Liver (tissue), 9 donors: Measurements from ENCODE around the gene LGALS9. TPM values are rescaled to one million over a fixed set of nuclear protein-coding genes. Genes with fewer than 3 reads are reported as not detected.

Source experiments
- DNase-seq: peaks from one replicate; pipeline ENCODE4 v3.0.0-alpha.2; 2017; ENCODE audit warnings: low spot score
- H3K27ac ChIP-seq, 2 donors: one replicate each; pipeline ENCODE4 v1.7.0; 2013; ENCODE audit warnings: inconsistent platforms in 2 of 2, low read length in 2 of 2, control low read depth in 1 of 2, low read depth in 1 of 2, mild to moderate bottlenecking in 1 of 2
- H3K27me3 ChIP-seq, 4 donors: one replicate each; pipeline versions ENCODE4 v1.6.1 to v1.7.0; 2013; ENCODE audit warnings: low read length in 3 of 4, inconsistent platforms in 1 of 4, mild to moderate bottlenecking in 1 of 4, moderate library complexity in 1 of 4; ENCODE audit not compliant: control insufficient read depth in 4 of 4, insufficient read depth in 4 of 4
- H3K36me3 ChIP-seq, 4 donors: one replicate each; pipeline versions ENCODE4 v1.6.1 to v1.7.0; 2013; ENCODE audit warnings: low read length in 3 of 4, mild to moderate bottlenecking in 3 of 4, low read depth in 1 of 4, moderate library complexity in 1 of 4; ENCODE audit not compliant: control insufficient read depth in 4 of 4, insufficient read depth in 3 of 4
- H3K4me1 ChIP-seq, 4 donors: one replicate each; pipeline versions ENCODE4 v1.6.1 to v1.7.0; 2013; ENCODE audit warnings: low read length in 3 of 4, mild to moderate bottlenecking in 3 of 4, moderate library complexity in 1 of 4; ENCODE audit not compliant: control insufficient read depth in 4 of 4, insufficient read depth in 4 of 4
- H3K4me3 ChIP-seq, 3 donors: one replicate each; pipeline versions ENCODE4 v1.6.1 to v1.7.0; 2013; ENCODE audit warnings: low read length in 3 of 3, control low read depth in 1 of 3, low read depth in 1 of 3, mild to moderate bottlenecking in 1 of 3
- H3K9ac ChIP-seq, 2 donors: one replicate each; pipeline ENCODE4 v1.7.0; 2013; ENCODE audit warnings: low read length in 2 of 2, mild to moderate bottlenecking in 2 of 2, moderate library complexity in 2 of 2, control low read depth in 1 of 2, low read depth in 1 of 2
- H3K9me3 ChIP-seq, 4 donors: one replicate each; pipeline versions ENCODE4 v1.6.1 to v1.7.0; 2013; ENCODE audit warnings: low read length in 3 of 4; ENCODE audit not compliant: control insufficient read depth in 4 of 4
- EGR1 ChIP-seq, 2 donors: IDR thresholded peaks; 2 replicates each; pipeline ENCODE4 v1.6.1; 2016 to 2018; ENCODE audit warnings: antibody characterized with exemption in 2 of 2, low read depth in 2 of 2
- HNF4A ChIP-seq, 2 donors: conservative IDR thresholded peaks; 2 replicates each; pipeline ENCODE4 v1.6.1; 2016; ENCODE audit warnings: antibody characterized with exemption in 2 of 2, mild to moderate bottlenecking in 2 of 2
- JUND ChIP-seq, 2 donors: IDR thresholded peaks; 2 replicates each; pipeline ENCODE4 v1.6.1; 2016; ENCODE audit warnings: antibody characterized with exemption in 2 of 2
- MAX ChIP-seq: IDR thresholded peaks from 2 replicates; pipeline ENCODE4 v1.6.1; 2016; ENCODE audit warnings: antibody characterized with exemption
- REST ChIP-seq: IDR thresholded peaks from 2 replicates; pipeline ENCODE4 v1.6.1; 2016; ENCODE audit warnings: antibody characterized with exemption, mild to moderate bottlenecking
- RXRA ChIP-seq, 2 donors: IDR thresholded peaks; 2 replicates each; pipeline ENCODE4 v1.6.1; 2017 to 2018; ENCODE audit warnings: antibody characterized with exemption in 2 of 2, mild to moderate bottlenecking in 1 of 2
- SP1 ChIP-seq: IDR thresholded peaks from 2 replicates; pipeline ENCODE4 v1.6.1; 2018; ENCODE audit warnings: antibody characterized with exemption, mild to moderate bottlenecking
- WGBS: extraction: QIAGEN DNeasy Blood & Tissue Kit; methylation state at CpG from one replicate; pipeline ENCODE4 v1.1.7; 2013; 5-methylcytosine and 5-hydroxymethylcytosine counted together
- polyA plus RNA-seq, 2 donors: library from polyadenylated mRNA; stranded (reverse) in 1 of 2; unstranded in 1 of 2; fragments of 200-250 nt in 1 of 2; fragments of >200 nt in 1 of 2; fragmentation: Nextera tagmentation in 1 of 2; extraction: Ambion mirVana in 1 of 2; gene quantifications; one replicate each; pipeline versions ENCODE4 v1.2.1 to v1.2.3, GENCODE V29; 2013 to 2015
- total RNA-seq, 2 donors: library from RNA; depleted of rRNA; stranded (reverse); fragments of >200 nt; gene quantifications; one replicate each; pipeline ENCODE4 v1.2.3, GENCODE V29; 2014
- donor health status: healthy.
- donor health status: healthy.
- donor health status: healthy.
- donor health status: healthy.
- donor health status: healthy.

The LGALS9 gene
- total and polyA plus RNA-seq, 4 donors, result 6.1 to 24.7 (median 13.5) TPM

- no peak for TF ChIP-seq REST
- TF ChIP-seq RXRA (IDR thresholded peaks at IDR 0.05), result no peak
- TF ChIP-seq JUND (IDR thresholded peaks at IDR 0.05), result no peak
These were observed 37.6 kb upstream of the LGALS9 start (continued) for GRCh38 chr17:27593232-27593856.

DNA sequence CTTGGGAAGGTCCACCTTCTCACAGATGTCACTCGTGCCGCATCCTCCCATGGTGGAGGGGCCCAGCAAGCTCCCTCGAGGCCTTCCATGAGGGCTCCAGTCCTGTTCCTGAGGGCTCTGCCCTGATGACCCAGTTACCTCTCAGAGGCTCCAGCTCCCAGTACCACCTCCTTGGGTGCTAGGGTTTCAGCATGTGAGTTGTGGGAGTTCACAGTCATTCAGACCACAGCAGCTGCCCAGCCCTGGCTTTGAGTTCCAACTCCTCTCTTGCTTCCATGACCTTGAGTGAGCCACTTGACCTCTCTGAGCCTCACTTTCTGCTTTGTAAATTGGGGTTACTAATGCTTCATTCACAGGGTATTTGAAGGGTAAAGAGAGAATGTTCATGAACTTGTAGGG, 37.1 kb upstream of the LGALS9 start:
- H3K27ac ChIP-seq, result no peak overlapping the region
- no peaks in the 10 kb centered on the region for H3K9me3 ChIP-seq
- no peak overlapping the region for H3K4me3 ChIP-seq
- no peak overlapping the region for H3K9ac ChIP-seq
- 95% methylated on average over 3 of the region's 3 CpGs for WGBS
- no peaks in the 10 kb centered on the region for H3K4me1 ChIP-seq
- H3K27me3 ChIP-seq, result no peaks in the 10 kb centered on the region
- no peak for DNase-seq
- no peak for TF ChIP-seq MAX
- peaks cover 0 to 9% (median 0%) of the 10 kb centered on the region in 4 donors for H3K36me3 ChIP-seq

DNA sequence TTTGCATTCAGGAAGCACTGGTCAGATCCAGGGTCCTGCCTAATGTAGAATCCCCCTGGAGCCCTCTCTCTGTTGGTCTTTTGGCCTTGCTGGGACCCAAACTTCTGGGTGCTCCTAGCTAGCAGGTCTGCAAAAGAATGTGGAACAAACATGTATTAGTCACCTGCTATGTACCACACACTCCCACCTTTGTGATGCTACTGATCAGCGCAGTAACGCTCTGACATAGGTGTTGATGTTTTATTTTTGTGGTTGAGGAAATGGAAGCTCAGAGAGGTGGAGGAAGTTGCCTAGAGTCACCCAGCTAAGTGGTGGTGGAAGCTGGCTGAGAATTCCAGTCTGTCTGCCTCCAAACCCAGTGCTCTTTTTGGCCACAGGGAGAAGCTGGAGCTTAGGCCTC, 35.8 kb upstream of the LGALS9 start:
- Histone ChIP-seq H3K4me1 (no peaks in the 10 kb centered on the region), H3K4me3 (no peak overlapping the region), H3K9me3 (no peaks in the 10 kb centered on the region), H3K36me3 (peaks cover 0 to 9% (median 0%) of the 10 kb centered on the region in 4 donors), H3K27me3 (no peaks in the 10 kb centered on the region), H3K27ac (no peak overlapping the region), H3K9ac (no peak overlapping the region)
- WGBS, result 94% methylated on average over 2 of the region's 2 CpGs
- DNase-seq, result no peak
- no peak for TF ChIP-seq HNF4A (conservative IDR thresholded peaks at IDR 0.05)

GRCh38 chr17:27596096-27596495, 34.9 kb upstream of the LGALS9 start:
- no peaks in the 10 kb centered on the region for H3K27me3 ChIP-seq
- H3K27ac ChIP-seq, result no peak overlapping the region
- H3K4me1 ChIP-seq, result no peaks in the 10 kb centered on the region
- H3K9me3 ChIP-seq, result no peaks in the 10 kb centered on the region
- H3K9ac ChIP-seq, result no peak overlapping the region
- WGBS, result 86% methylated on average over 4 of the region's 4 CpGs
- H3K36me3 ChIP-seq, result peaks cover 0 to 9% (median 0%) of the 10 kb centered on the region in 4 donors
- TF ChIP-seq EGR1 (IDR thresholded peaks at IDR 0.05; ENCODE audit: low read depth in 2 of 2) (no peak), SP1 (no peak), JUND (IDR thresholded peaks at IDR 0.05) (no peak)
- DNase-seq, result no peak
- no peak overlapping the region for H3K4me3 ChIP-seq
